ENCODE measurements around the gene NDUFAF5.
"Not testable (repeated sequence)": the region's sequence is repeated elsewhere in the genome, so short reads cannot be mapped to it uniquely, and the experiment has no call there.

Gene NDUFAF5

GRCh38 chr20:13784893-13785715 lies at the start of gene NDUFAF5, which contains the start of gene ESF1:
NDUFAF5 (plus strand) TSS chr20:13785028; CDS start chr20:13785069, 41 bp downstream.
ESF1 (minus strand) TSS chr20:13784919; CDS start chr20:13783140, 1,779 bp downstream.
- peak; percentile 98 for DNase-seq (ENCODE audit: low spot score)

GRCh38 chr20:13735826-13736225 lies 49.0 kb upstream of the NDUFAF5 start:
- DNase-seq (ENCODE audit: low spot score): no peak

GRCh38 chr20:13736436-13737191 lies 48.2 kb upstream of the NDUFAF5 start:
- no peak for DNase-seq (ENCODE audit: low spot score)

GRCh38 chr20:13738187-13738586 lies 46.6 kb upstream of the NDUFAF5 start:
- DNase-seq (ENCODE audit: low spot score): not testable (repeated sequence)

GRCh38 chr20:13739731-13740649 lies 44.8 kb upstream of the NDUFAF5 start:
- no peak for DNase-seq (ENCODE audit: low spot score)

GRCh38 chr20:13741879-13742278 lies 42.9 kb upstream of the NDUFAF5 start:
- no peak for DNase-seq (ENCODE audit: low spot score)

GRCh38 chr20:13744352-13744751 lies 40.5 kb upstream of the NDUFAF5 start:
- DNase-seq (ENCODE audit: low spot score): no peak

- DNase-seq (ENCODE audit: low spot score): no peak
Observed at GRCh38 chr20:13745784-13746183, 39.0 kb upstream of the NDUFAF5 start.

- no peak for DNase-seq (ENCODE audit: low spot score)
Observed at GRCh38 chr20:13749811-13750210, 35.0 kb upstream of the NDUFAF5 start.

GRCh38 chr20:13753436-13754036 lies 31.3 kb upstream of the NDUFAF5 start:
- DNase-seq (ENCODE audit: low spot score): no peak

- DNase-seq (ENCODE audit: low spot score): no peak
Observed at GRCh38 chr20:13755809-13756208, 29.0 kb upstream of the NDUFAF5 start.

- no peak for DNase-seq (ENCODE audit: low spot score)
Observed at GRCh38 chr20:13756551-13756950, 28.3 kb upstream of the NDUFAF5 start.

GRCh38 chr20:13758884-13759283 lies 25.9 kb upstream of the NDUFAF5 start:
- no peak for DNase-seq (ENCODE audit: low spot score)

- DNase-seq (ENCODE audit: low spot score): not testable (repeated sequence)
Observed at GRCh38 chr20:13760451-13760946, 24.3 kb upstream of the NDUFAF5 start.

GRCh38 chr20:13765299-13765698 lies 19.5 kb upstream of the NDUFAF5 start:
- DNase-seq (ENCODE audit: low spot score): no peak

GRCh38 chr20:13765868-13766416 lies 18.9 kb upstream of the NDUFAF5 start:
- DNase-seq (ENCODE audit: low spot score): no peak

GRCh38 chr20:13770141-13770540 lies 14.7 kb upstream of the NDUFAF5 start:
- DNase-seq (ENCODE audit: low spot score): no peak

GRCh38 chr20:13771853-13772453 lies 12.9 kb upstream of the NDUFAF5 start:
- peak; percentile 40 for DNase-seq (ENCODE audit: low spot score)

GRCh38 chr20:13772529-13772928 lies 12.3 kb upstream of the NDUFAF5 start:
- no peak for DNase-seq (ENCODE audit: low spot score)

- DNase-seq (ENCODE audit: low spot score): no peak
Observed at GRCh38 chr20:13775867-13776266, 9.0 kb upstream of the NDUFAF5 start.

- DNase-seq (ENCODE audit: low spot score): no peak
Observed at GRCh38 chr20:13777171-13777601, 7.6 kb upstream of the NDUFAF5 start.
